Measurements from ENCODE around the gene TMEM140.

The TMEM140 gene

GRCh38 chr7:135193615-135194081 is 45.8 kb downstream of the TMEM140 start:
- no peak overlapping the region for H3K4me3 ChIP-seq (ENCODE audit: low read depth, low read length)
- TF ChIP-seq, protein P1, sequence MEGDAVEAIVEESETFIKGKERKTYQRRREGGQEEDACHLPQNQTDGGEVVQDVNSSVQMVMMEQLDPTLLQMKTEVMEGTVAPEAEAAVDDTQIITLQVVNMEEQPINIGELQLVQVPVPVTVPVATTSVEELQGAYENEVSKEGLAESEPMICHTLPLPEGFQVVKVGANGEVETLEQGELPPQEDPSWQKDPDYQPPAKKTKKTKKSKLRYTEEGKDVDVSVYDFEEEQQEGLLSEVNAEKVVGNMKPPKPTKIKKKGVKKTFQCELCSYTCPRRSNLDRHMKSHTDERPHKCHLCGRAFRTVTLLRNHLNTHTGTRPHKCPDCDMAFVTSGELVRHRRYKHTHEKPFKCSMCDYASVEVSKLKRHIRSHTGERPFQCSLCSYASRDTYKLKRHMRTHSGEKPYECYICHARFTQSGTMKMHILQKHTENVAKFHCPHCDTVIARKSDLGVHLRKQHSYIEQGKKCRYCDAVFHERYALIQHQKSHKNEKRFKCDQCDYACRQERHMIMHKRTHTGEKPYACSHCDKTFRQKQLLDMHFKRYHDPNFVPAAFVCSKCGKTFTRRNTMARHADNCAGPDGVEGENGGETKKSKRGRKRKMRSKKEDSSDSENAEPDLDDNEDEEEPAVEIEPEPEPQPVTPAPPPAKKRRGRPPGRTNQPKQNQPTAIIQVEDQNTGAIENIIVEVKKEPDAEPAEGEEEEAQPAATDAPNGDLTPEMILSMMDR (IDR thresholded peaks at IDR 0.05; ENCODE audit: low read depth, low read length, missing control alignments): no peak
- no peak for DNase-seq (ENCODE audit: low read depth)

DNA sequence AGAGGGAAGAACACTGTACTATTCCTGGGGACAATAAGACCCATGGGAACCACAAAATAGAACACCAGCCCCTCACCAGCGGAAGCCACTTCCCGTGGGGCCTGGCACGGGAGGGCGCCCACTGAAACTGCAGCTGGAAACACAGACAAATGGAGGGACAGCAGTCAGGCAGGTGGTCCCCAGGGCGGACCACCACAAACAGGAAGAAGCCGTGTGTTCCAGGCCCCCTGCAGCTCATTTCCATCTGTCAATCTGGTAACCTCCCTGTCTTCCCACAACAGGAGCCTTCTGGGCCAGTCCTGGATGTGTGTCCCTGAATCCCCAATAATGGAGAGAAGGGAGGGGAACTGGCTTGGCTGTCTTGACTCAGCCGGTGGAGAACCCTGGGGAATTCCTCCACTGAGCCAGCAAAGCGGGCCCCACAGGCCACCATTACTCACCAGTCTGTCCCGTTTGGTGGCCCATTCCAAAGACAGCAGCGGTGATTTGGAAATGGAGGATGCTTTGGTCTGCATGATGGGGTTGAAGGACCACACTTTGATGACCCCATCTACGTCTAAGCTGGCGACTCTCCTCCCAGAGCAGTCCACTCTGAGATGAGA is 46.7 kb downstream of the TMEM140 start:
- no peak for DNase-seq (ENCODE audit: low read depth)
- H3K4me3 ChIP-seq (ENCODE audit: low read depth, low read length): no peak overlapping the region

GRCh38 chr7:135195156-135195555 is 47.3 kb downstream of the TMEM140 start:
- TF ChIP-seq, protein P1 (IDR thresholded peaks at IDR 0.05; ENCODE audit: low read depth, low read length, missing control alignments): no peak
- DNase-seq (ENCODE audit: low read depth): no peak
- H3K4me3 ChIP-seq (ENCODE audit: low read depth, low read length): no peak overlapping the region

More for the DNA sequence above, 46.7 kb downstream of the TMEM140 start:
- TF ChIP-seq, protein P1 (IDR thresholded peaks at IDR 0.05; ENCODE audit: low read depth, low read length, missing control alignments): no peak

- no peak overlapping the region for H3K4me3 ChIP-seq (ENCODE audit: low read depth, low read length)
- no peak for DNase-seq (ENCODE audit: low read depth)
- TF ChIP-seq, protein P1 (IDR thresholded peaks at IDR 0.05; ENCODE audit: low read depth, low read length, missing control alignments): no peak
Observed at GRCh38 chr7:135195968-135196629, 48.2 kb downstream of the TMEM140 start.

- H3K4me3 ChIP-seq (ENCODE audit: low read depth, low read length): no peak overlapping the region
- DNase-seq (ENCODE audit: low read depth): no peak
- TF ChIP-seq, protein P1 (IDR thresholded peaks at IDR 0.05; ENCODE audit: low read depth, low read length, missing control alignments): no peak
Observed at GRCh38 chr7:135197343-135197742, 49.5 kb downstream of the TMEM140 start.

- DNase-seq (ENCODE audit: low read depth): no peak
- TF ChIP-seq, protein P1 (IDR thresholded peaks at IDR 0.05; ENCODE audit: low read depth, low read length, missing control alignments): no peak
- no peak overlapping the region for H3K4me3 ChIP-seq (ENCODE audit: low read depth, low read length)
Observed at GRCh38 chr7:135197906-135198655, 50.2 kb downstream of the TMEM140 start.

Data from GM12864 (cell line).